ENCODE data around the gene GALNT15.

Gene GALNT15

GRCh38 chr3:16137977-16138376 lies 36.5 kb upstream of the GALNT15 start:
- DNase-seq (ENCODE audit: insufficient read length, low spot score) = no peak
- no peak for FAIRE-seq
- no peak for TF ChIP-seq POLR2AphosphoS5 (IDR thresholded peaks at IDR 0.05; ENCODE audit: low read depth, low read length)
- TF ChIP-seq PAX5 (IDR thresholded peaks at IDR 0.05; ENCODE audit: insufficient read depth, low read length, severe bottlenecking) = no peak
- TF ChIP-seq TAF1 (IDR thresholded peaks at IDR 0.05; ENCODE audit: low read depth, low read length) = no peak
- TF ChIP-seq POLR2A (IDR thresholded peaks at IDR 0.05; ENCODE audit: low read depth, low read length) = no peak
- TF ChIP-seq SPI1 (IDR thresholded peaks at IDR 0.05; ENCODE audit: low read depth, low read length) = no peak
- TF ChIP-seq POU2F2 (IDR thresholded peaks at IDR 0.05; ENCODE audit: low read depth, low read length) = no peak

GRCh38 chr3:16140116-16140893 lies 34.2 kb upstream of the GALNT15 start:
- no peak for TF ChIP-seq POLR2AphosphoS5 (IDR thresholded peaks at IDR 0.05; ENCODE audit: low read depth, low read length)
- DNase-seq (ENCODE audit: insufficient read length, low spot score) (no peak), FAIRE-seq (no peak)

GRCh38 chr3:16140894-16141285 lies 33.6 kb upstream of the GALNT15 start:
- no peak for DNase-seq (ENCODE audit: insufficient read length, low spot score)
- no peak for TF ChIP-seq POLR2A (IDR thresholded peaks at IDR 0.05; ENCODE audit: low read depth, low read length)
- TF ChIP-seq TAF1 (IDR thresholded peaks at IDR 0.05; ENCODE audit: low read depth, low read length) = no peak
- no peak for TF ChIP-seq PAX5 (IDR thresholded peaks at IDR 0.05; ENCODE audit: insufficient read depth, low read length, severe bottlenecking)
- TF ChIP-seq POLR2AphosphoS5 (IDR thresholded peaks at IDR 0.05; ENCODE audit: low read depth, low read length) = no peak
- no peak for TF ChIP-seq SPI1 (IDR thresholded peaks at IDR 0.05; ENCODE audit: low read depth, low read length)
- TF ChIP-seq POU2F2 (IDR thresholded peaks at IDR 0.05; ENCODE audit: low read depth, low read length) = no peak
- no peak for FAIRE-seq

- FAIRE-seq (no peak), DNase-seq (ENCODE audit: insufficient read length, low spot score) (no peak)
- TF ChIP-seq POU2F2 (IDR thresholded peaks at IDR 0.05; ENCODE audit: low read depth, low read length) = no peak
- no peak for TF ChIP-seq SPI1 (IDR thresholded peaks at IDR 0.05; ENCODE audit: low read depth, low read length)
- no peak for TF ChIP-seq POLR2A (IDR thresholded peaks at IDR 0.05; ENCODE audit: low read depth, low read length)
- no peak for TF ChIP-seq TAF1 (IDR thresholded peaks at IDR 0.05; ENCODE audit: low read depth, low read length)
These were observed 32.0 kb upstream of the GALNT15 start for GRCh38 chr3:16142350-16143025.

GRCh38 chr3:16143861-16144447 lies 30.5 kb upstream of the GALNT15 start:
- DNase-seq (ENCODE audit: insufficient read length, low spot score) (no peak), FAIRE-seq (no peak)
- TF ChIP-seq POLR2AphosphoS5 (IDR thresholded peaks at IDR 0.05; ENCODE audit: low read depth, low read length) = no peak
- no peak for TF ChIP-seq PAX5 (IDR thresholded peaks at IDR 0.05; ENCODE audit: insufficient read depth, low read length, severe bottlenecking)
- TF ChIP-seq POU2F2 (IDR thresholded peaks at IDR 0.05; ENCODE audit: low read depth, low read length) = no peak
- no peak for TF ChIP-seq POLR2A (IDR thresholded peaks at IDR 0.05; ENCODE audit: low read depth, low read length)
- no peak for TF ChIP-seq SPI1 (IDR thresholded peaks at IDR 0.05; ENCODE audit: low read depth, low read length)
- no peak for TF ChIP-seq TAF1 (IDR thresholded peaks at IDR 0.05; ENCODE audit: low read depth, low read length)

- DNase-seq (ENCODE audit: insufficient read length, low spot score) = no peak
- TF ChIP-seq SPI1 (IDR thresholded peaks at IDR 0.05; ENCODE audit: low read depth, low read length) = no peak
- TF ChIP-seq PAX5 (IDR thresholded peaks at IDR 0.05; ENCODE audit: insufficient read depth, low read length, severe bottlenecking) = no peak
- TF ChIP-seq POLR2AphosphoS5 (IDR thresholded peaks at IDR 0.05; ENCODE audit: low read depth, low read length) = no peak
- no peak for TF ChIP-seq POU2F2 (IDR thresholded peaks at IDR 0.05; ENCODE audit: low read depth, low read length)
- TF ChIP-seq TAF1 (IDR thresholded peaks at IDR 0.05; ENCODE audit: low read depth, low read length) = no peak
- no peak for TF ChIP-seq POLR2A (IDR thresholded peaks at IDR 0.05; ENCODE audit: low read depth, low read length)
- no peak for FAIRE-seq
These were observed 29.3 kb upstream of the GALNT15 start for GRCh38 chr3:16145176-16145575.

- TF ChIP-seq POLR2A (IDR thresholded peaks at IDR 0.05; ENCODE audit: low read depth, low read length) = no peak
- TF ChIP-seq POU2F2 (IDR thresholded peaks at IDR 0.05; ENCODE audit: low read depth, low read length) = no peak
- no peak for TF ChIP-seq PAX5 (IDR thresholded peaks at IDR 0.05; ENCODE audit: insufficient read depth, low read length, severe bottlenecking)
- no peak for TF ChIP-seq TAF1 (IDR thresholded peaks at IDR 0.05; ENCODE audit: low read depth, low read length)
- no peak for TF ChIP-seq SPI1 (IDR thresholded peaks at IDR 0.05; ENCODE audit: low read depth, low read length)
- no peak for TF ChIP-seq POLR2AphosphoS5 (IDR thresholded peaks at IDR 0.05; ENCODE audit: low read depth, low read length)
- no peak for DNase-seq (ENCODE audit: insufficient read length, low spot score)
- no peak for FAIRE-seq
These were observed 28.3 kb upstream of the GALNT15 start for GRCh38 chr3:16146015-16146730.

GRCh38 chr3:16147220-16147994 lies 27.1 kb upstream of the GALNT15 start:
- DNase-seq (ENCODE audit: insufficient read length, low spot score) (no peak), FAIRE-seq (no peak)
- TF ChIP-seq POU2F2 (IDR thresholded peaks at IDR 0.05; ENCODE audit: low read depth, low read length) = no peak
- no peak for TF ChIP-seq POLR2A (IDR thresholded peaks at IDR 0.05; ENCODE audit: low read depth, low read length)
- no peak for TF ChIP-seq PAX5 (IDR thresholded peaks at IDR 0.05; ENCODE audit: insufficient read depth, low read length, severe bottlenecking)
- no peak for TF ChIP-seq TAF1 (IDR thresholded peaks at IDR 0.05; ENCODE audit: low read depth, low read length)

- TF ChIP-seq TAF1 (IDR thresholded peaks at IDR 0.05; ENCODE audit: low read depth, low read length) = no peak
- no peak for TF ChIP-seq POU2F2 (IDR thresholded peaks at IDR 0.05; ENCODE audit: low read depth, low read length)
- no peak for TF ChIP-seq SPI1 (IDR thresholded peaks at IDR 0.05; ENCODE audit: low read depth, low read length)
- TF ChIP-seq PAX5 (IDR thresholded peaks at IDR 0.05; ENCODE audit: insufficient read depth, low read length, severe bottlenecking) = no peak
- TF ChIP-seq POLR2AphosphoS5 (IDR thresholded peaks at IDR 0.05; ENCODE audit: low read depth, low read length) = no peak
- TF ChIP-seq POLR2A (IDR thresholded peaks at IDR 0.05; ENCODE audit: low read depth, low read length) = no peak
- FAIRE-seq (no peak), DNase-seq (ENCODE audit: insufficient read length, low spot score) (no peak)
These were observed 26.3 kb upstream of the GALNT15 start for GRCh38 chr3:16148213-16148612.
